Cardiac muscle cell (in vitro differentiated cells and primary cell): ENCODE data around the gene HIVEP2. TPM values are rescaled to one million over a fixed set of nuclear protein-coding genes. Genes with fewer than 3 reads are reported as not detected.

ENCODE experiments used
- DNase-seq, 2 donors: peaks; one replicate each; pipeline versions ENCODE4 v3.0.0 to v3.0.0-alpha.2; 2010 to 2017; ENCODE audit warnings: low read depth in 1 of 2, low spot score in 1 of 2
- H3K27ac ChIP-seq: fragments of 200-600 bp; sonication (generic); 2 replicates; pipeline ENCODE4 v1.5.1; 2016
- H3K27me3 ChIP-seq: fragments of 200-600 bp; sonication (generic); 2 replicates; pipeline ENCODE4 v1.6.0; 2016; ENCODE audit warnings: control low read depth
- H3K36me3 ChIP-seq: fragments of 200-600 bp; sonication (generic); 2 replicates; pipeline ENCODE4 v1.5.1; 2016; ENCODE audit warnings: control low read depth
- H3K4me1 ChIP-seq: fragments of 200-600 bp; sonication (generic); 2 replicates; pipeline ENCODE4 v1.8.1; 2017; ENCODE audit warnings: low read depth, mild to moderate bottlenecking, mixed run types
- H3K4me3 ChIP-seq: fragments of 200-600 bp; sonication (generic); 2 replicates; pipeline ENCODE4 v1.5.1; 2016; ENCODE audit warnings: mild to moderate bottlenecking
- H3K9me3 ChIP-seq: fragments of 200-600 bp; sonication (generic); 2 replicates; pipeline ENCODE4 v1.5.1; 2017; ENCODE audit warnings: low read depth, mild to moderate bottlenecking, control low read depth
- polyA plus RNA-seq: library from polyadenylated mRNA; unstranded; fragments of >200 nt; fragmentation: Nextera tagmentation; extraction: Ambion mirVana; gene quantifications from 2 replicates; pipeline ENCODE4 v1.2.1, GENCODE V29; 2016
- total RNA-seq: library from RNA; depleted of rRNA; stranded (reverse); fragments of >200 nt; gene quantifications from 2 replicates; pipeline ENCODE4 v1.2.3, GENCODE V29; 2016
- TF ChIP-seq, protein P1 (sequence below): IDR thresholded peaks from 2 replicates; pipeline ENCODE4 v1.5.1; 2012; ENCODE audit warnings: low read depth, mild to moderate bottlenecking, low read length

Gene HIVEP2
- total and polyA plus RNA-seq, 2 experiments from 2014 or later = 3.6 to 18.0 TPM

DNA sequence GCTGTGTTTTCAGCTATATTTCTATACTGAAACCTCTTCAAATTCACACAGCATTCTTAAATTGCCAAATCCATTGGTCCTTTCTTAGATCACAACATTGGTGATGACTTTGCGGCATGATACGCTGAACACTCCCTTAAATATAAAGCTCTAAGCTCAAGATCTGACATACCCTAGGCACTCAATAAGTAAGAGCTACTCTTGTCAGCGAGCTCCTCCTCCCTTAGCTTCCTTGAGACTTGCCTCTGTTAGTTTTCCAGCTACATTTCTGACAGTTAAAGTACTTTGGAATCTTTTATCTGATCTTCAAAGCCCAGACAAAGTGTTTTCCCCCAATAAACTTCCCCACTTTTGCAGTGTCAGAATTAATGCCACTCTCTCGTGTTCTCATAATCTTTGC is 117.0 kb downstream of the HIVEP2 start:
- TF ChIP-seq, protein P1, sequence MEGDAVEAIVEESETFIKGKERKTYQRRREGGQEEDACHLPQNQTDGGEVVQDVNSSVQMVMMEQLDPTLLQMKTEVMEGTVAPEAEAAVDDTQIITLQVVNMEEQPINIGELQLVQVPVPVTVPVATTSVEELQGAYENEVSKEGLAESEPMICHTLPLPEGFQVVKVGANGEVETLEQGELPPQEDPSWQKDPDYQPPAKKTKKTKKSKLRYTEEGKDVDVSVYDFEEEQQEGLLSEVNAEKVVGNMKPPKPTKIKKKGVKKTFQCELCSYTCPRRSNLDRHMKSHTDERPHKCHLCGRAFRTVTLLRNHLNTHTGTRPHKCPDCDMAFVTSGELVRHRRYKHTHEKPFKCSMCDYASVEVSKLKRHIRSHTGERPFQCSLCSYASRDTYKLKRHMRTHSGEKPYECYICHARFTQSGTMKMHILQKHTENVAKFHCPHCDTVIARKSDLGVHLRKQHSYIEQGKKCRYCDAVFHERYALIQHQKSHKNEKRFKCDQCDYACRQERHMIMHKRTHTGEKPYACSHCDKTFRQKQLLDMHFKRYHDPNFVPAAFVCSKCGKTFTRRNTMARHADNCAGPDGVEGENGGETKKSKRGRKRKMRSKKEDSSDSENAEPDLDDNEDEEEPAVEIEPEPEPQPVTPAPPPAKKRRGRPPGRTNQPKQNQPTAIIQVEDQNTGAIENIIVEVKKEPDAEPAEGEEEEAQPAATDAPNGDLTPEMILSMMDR = no peak
- H3K9me3 ChIP-seq = no peaks in the 10 kb centered on the region
- H3K36me3 ChIP-seq = no peaks in the 10 kb centered on the region
- no peak for DNase-seq
- H3K27me3 ChIP-seq = no peaks in the 10 kb centered on the region
- H3K4me1 ChIP-seq = peaks cover 27% of the 10 kb centered on the region
- H3K4me3 ChIP-seq = no peak overlapping the region
- H3K27ac ChIP-seq = peak overlapping the region; percentile 73

- no peaks in the 10 kb centered on the region for H3K9me3 ChIP-seq
- H3K4me3 ChIP-seq = no peak overlapping the region
- no peaks in the 10 kb centered on the region for H3K36me3 ChIP-seq
- TF ChIP-seq, protein P1 = no peak
- H3K27me3 ChIP-seq = no peaks in the 10 kb centered on the region
- peak overlapping the region; percentile 73 for H3K27ac ChIP-seq
- H3K4me1 ChIP-seq = peaks cover 27% of the 10 kb centered on the region
- no peak for DNase-seq
Measured at GRCh38 chr6:142827369-142827768, 117.6 kb downstream of the HIVEP2 start.

GRCh38 chr6:142825760-142826159 is 119.2 kb downstream of the HIVEP2 start:
- Histone ChIP-seq H3K9me3 (no peaks in the 10 kb centered on the region), H3K27ac (no peak overlapping the region), H3K36me3 (no peaks in the 10 kb centered on the region), H3K4me1 (peaks cover 20% of the 10 kb centered on the region), H3K4me3 (no peak overlapping the region), H3K27me3 (no peaks in the 10 kb centered on the region)
- no peak for DNase-seq
- TF ChIP-seq, protein P1 = no peak

- H3K27ac ChIP-seq = no peak overlapping the region
- peaks cover 14% of the 10 kb centered on the region for H3K4me1 ChIP-seq
- H3K9me3 ChIP-seq = no peaks in the 10 kb centered on the region
- DNase-seq = no peak
- TF ChIP-seq, protein P1 = no peak
- no peak overlapping the region for H3K4me3 ChIP-seq
- no peaks in the 10 kb centered on the region for H3K36me3 ChIP-seq
- H3K27me3 ChIP-seq = no peaks in the 10 kb centered on the region
Measured at GRCh38 chr6:142824426-142824825, 120.5 kb downstream of the HIVEP2 start.

DNA sequence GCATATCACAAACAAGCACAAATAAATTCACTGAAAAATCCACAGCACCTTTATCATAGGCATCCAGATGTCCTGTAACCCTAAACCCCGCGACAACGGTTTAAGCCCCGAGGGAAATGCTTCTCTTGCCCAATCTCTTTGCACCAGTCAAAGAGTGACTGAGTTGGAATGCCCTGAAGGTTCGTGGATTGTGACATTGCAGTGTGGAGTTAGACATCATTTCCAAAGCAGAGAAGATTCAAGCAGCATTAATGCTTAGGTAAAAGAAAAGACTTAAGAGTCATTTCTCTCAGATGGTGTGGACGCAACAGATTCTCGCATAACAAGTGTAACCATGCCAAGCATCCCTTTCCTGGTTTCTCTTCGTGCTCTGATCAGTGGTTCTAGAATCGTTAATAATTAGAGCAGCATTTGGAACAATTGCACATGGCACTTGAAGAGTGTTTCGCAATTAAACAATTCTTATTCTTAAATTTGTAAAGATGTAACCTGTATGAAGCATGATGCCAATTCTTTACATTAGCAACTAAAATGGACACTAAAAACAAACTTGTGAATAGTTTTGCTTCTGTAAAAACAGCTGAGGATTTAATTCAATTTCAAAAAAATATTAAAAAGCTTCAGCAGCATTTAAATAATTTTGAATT is 121.6 kb downstream of the HIVEP2 start:
- H3K9me3 ChIP-seq = no peaks in the 10 kb centered on the region
- H3K36me3 ChIP-seq = no peaks in the 10 kb centered on the region
- H3K4me3 ChIP-seq = no peak overlapping the region
- TF ChIP-seq, protein P1 = no peak
- peaks cover 14% of the 10 kb centered on the region for H3K4me1 ChIP-seq
- no peaks in the 10 kb centered on the region for H3K27me3 ChIP-seq
- DNase-seq = no peak
- no peak overlapping the region for H3K27ac ChIP-seq
